HG02885 (cell line): ENCODE measurements around the gene NRG3.

Experiments used
- ATAC-seq: cut with Tn5 transposase; IDR thresholded peaks from one replicate; pipeline ENCODE4 v1.9.1; 2021; ENCODE audit warnings: mild to moderate bottlenecking; ENCODE audit not compliant: unreplicated experiment, poor library complexity

The NRG3 gene

DNA sequence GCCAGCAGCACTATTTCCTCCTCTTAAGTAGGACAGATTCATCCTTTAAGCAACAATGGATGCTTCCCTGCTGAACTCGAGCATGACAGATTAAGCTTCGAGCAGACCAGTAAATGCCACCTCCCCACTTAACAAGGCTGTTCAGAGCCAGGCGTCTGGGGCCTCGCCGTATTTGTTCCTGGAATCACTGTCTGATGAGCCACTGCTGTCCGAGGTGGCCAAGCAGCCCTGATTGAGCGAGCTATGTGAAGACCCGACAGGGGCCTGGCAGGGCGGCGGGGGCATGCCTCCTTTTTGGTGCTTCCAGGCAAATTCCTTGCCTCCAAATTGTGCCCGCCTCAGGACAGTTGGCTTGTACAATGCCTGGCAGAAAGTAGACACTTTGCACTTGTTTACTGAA, 862.6 kb downstream of the NRG3 start:
- no peak for ATAC-seq

DNA sequence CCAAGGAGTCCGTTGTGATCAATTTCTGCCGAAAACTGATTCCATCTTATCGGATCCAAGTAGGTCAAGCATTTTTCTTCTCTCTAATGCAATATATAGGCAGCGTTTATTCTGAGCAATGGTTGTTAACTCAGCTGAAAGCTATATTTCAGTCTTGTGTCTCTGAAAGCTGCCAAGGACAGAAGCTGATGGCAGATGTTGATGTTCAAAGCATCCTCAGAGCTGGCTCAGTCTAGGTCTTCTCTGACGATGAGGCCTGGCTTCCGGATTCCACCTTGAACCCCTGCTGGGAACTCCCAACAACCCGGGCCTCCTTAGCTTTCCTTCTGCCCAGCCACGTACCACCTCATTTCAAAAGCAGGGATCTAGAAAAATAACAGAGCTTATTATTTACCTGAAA, 863.6 kb downstream of the NRG3 start:
- no peak for ATAC-seq

GRCh38 chr10:82742478-82742877, 867.5 kb downstream of the NRG3 start:
- no peak for ATAC-seq

DNA sequence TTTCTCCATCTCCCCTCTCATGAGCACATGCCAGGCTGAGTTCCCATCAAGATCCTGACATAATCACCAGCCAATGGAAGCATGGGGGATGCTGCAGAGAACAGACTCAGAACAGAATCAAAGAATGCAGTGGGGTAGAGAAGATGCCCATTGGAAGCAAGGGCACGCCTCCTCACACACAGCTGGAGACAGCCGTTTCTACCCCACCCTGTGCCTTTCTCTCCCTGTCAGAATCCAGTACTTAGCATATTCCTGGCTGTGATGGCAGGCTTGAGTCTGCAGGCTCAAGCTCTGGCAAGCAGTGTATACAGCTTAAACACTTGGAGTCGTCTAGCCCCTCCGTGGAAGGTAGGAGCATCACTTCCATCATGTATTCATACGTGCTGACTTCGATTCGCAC, 867.9 kb downstream of the NRG3 start:
- no peak for ATAC-seq

DNA sequence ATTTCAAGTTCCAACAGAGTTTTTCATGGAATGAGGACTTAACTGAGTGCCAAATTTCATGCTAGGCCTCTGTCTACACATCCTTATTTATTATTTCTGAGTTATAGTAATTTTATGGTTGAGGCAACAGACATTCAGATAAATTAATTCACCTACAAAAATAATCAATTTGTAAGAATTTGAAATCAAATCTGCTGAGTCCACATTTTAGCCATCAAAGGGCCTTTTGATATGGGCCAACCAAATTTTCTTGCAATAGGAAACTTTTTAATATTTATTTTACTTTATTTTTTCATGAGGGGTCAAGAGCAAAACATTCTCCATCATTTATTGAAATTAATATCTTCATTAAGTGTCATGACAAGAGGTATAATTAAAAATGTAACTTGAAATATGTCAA, 875.5 kb downstream of the NRG3 start:
- ATAC-seq, result no peak

GRCh38 chr10:82757397-82757796, 882.4 kb downstream of the NRG3 start:
- ATAC-seq, result no peak

GRCh38 chr10:82757901-82758300, 882.9 kb downstream of the NRG3 start:
- ATAC-seq, result no peak

DNA sequence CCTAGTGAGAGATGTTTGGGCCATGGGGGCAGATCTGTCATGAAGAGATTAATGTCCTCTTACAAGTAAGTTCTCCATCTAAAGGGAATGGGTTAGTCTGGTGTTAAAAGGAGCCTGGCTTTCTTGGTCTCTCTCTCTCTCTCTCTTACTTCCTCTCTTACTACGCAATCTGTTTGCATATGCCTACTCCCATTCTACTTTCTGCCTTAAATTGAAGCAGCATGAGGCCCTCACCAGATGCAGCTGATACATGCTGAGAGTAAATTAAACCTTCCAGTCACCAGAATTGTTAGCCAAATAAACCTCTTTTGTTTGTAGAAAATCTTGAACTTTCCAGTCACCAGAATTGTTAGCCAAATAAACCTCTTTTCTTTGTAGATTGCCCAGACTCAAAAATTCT, 884.1 kb downstream of the NRG3 start:
- ATAC-seq, result no peak

DNA sequence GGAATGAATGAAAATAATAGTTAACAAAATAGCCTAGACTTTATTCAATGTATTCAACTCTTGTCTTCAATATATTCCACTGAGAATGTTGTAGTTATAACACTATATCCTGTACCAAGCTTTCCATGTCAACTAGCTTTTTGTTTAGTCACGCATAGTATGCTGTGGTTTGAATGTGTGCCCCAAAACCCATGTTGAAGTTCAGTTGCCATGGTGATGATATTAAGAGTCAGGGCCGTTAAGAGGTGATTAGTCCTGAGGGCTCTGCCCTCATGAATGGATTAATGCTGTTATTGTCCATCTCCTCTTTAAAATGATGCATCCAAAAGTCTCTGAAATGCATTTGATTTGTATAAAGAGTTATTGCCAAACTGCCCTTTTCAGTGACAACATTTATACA, 887.6 kb downstream of the NRG3 start:
- no peak for ATAC-seq

DNA sequence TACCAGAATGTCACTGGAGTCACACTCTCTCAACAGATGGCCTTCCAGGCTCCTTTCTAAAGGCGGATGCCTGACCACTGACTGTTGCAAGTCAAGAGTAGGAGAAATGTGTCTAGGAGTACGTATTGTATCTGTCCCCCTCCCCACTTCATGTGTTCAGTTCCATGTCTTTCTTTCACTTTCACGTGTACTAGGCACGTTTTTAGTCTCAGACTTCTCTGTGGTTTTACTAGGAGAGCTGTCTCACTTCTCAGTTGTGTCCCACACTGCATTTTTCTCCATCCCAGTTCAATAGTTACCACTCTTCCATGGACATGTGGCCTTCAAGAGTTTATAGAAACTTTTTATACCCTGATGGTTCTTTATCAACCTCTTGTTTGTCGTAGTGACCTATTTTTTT, 893.0 kb downstream of the NRG3 start:
- no peak for ATAC-seq

DNA sequence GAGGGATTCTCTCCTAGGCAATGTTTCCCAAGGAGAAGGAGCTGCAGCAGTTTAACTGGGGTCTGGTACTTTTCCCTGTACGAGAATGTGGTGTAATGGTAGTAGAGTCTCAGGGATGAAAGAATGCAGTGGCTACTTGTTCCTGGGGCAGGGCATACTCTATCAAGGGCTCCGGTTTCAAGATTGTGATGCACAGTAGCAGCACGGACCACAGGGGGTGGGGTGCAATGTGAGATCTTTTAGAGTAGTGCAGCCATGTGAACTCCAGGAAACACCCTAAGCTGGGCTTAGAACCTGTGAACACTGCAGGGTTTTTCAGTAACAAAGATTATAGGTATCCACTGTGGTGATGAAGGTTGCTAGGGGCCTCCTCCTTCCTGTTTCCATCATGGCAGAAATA, 903.9 kb downstream of the NRG3 start:
- ATAC-seq, result no peak

DNA sequence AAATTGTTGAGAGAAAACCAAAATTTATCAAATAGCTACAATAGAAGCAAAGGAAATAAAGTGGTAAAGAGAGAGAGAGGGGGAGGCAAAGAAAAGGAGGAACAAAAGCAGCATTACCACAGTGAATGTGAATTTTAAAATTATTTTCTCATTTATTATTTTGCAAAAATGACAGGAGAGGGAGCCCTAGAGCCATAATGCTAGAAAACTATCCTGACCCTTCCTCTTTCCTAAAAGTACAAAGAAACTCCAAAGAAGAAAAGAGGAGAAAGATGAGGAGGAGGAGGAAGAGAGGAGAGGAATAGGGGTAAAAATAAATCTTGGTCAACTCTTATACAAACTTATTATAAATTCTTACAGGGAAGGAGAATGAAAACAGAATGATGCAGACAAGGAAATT, 921.5 kb downstream of the NRG3 start:
- ATAC-seq, result no peak

DNA sequence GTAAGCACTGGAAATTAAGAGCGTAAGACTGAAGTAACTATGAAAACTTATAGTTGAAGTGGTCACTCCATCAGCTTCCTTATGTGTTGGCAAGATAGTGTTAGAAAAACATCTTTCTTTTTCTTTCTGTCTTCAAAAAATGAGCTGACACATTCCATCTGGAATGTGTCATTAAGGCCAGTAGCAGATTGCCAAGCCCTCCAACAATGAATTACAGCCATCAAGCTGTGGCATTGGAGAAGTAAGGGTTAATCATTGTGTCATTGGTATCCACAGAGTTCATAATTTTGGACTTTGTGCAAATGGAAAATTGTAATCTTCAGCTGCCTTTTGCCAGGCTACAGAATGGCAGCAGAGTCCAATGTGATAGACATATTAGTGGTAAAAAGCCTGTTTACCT, 926.3 kb downstream of the NRG3 start:
- ATAC-seq, result no peak

- ATAC-seq, result no peak
Measured at GRCh38 chr10:82811621-82812020, 936.6 kb downstream of the NRG3 start.

- ATAC-seq, result no peak
Measured at GRCh38 chr10:82813856-82814255, 938.9 kb downstream of the NRG3 start.

DNA sequence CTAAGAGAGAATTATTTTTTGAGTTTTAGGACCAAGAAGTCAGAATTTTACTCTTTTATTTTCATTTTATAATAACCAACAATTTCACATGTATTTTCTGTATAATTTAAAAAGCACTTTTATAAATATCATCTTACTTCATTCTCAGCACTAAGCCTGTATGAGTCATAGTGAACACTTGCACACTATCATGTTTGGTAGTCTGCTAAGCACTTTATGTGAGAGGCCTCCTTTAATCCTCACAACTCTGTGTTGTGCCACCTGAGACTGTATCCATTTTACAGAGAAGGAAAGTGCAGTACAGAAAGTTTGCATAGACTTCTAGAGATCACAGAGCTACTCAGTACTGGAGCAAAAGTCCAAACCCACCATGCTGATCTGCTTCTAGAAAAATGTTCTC, 939.6 kb downstream of the NRG3 start:
- ATAC-seq, result no peak

GRCh38 chr10:82815680-82816079, 940.7 kb downstream of the NRG3 start:
- ATAC-seq, result no peak

DNA sequence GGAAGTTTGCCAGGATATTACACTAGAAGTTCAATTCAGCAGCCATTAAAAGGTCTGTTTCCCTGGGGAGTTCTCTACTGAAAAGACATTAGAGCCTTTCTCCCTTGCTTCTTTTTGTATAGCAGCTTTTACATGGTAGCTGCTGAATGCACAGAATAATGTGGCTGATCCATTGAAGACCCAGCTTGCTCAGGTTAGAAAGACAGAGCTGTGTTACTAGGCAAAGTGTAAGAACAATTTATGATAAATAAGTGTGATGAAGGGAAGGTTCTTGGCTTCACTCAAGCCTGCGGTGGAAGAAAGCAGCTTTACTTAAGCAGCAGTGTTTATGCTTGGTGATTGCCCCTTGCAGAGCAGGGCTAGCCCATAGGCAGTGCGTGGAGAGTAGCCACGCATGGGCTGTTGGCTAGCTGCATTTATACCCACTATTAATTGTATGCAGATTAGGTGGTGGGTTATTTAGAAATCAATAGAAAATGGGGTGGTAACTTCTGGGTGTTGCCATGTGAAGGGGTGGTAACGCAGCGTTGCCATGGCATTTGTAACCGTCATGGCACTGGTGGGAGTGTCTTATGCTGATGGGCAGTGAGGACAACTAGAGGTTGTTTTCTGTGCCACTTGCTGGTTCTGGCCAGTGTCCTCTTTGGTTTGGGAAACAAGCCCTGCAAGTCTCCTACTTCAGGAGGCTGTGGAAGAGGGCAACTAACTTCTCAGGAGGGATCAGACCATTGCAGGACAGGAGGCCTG, 942.9 kb downstream of the NRG3 start:
- ATAC-seq, result no peak

GRCh38 chr10:82821043-82821442, 946.0 kb downstream of the NRG3 start:
- no peak for ATAC-seq

- no peak for ATAC-seq
Measured at GRCh38 chr10:82826132-82826531, 951.1 kb downstream of the NRG3 start.

DNA sequence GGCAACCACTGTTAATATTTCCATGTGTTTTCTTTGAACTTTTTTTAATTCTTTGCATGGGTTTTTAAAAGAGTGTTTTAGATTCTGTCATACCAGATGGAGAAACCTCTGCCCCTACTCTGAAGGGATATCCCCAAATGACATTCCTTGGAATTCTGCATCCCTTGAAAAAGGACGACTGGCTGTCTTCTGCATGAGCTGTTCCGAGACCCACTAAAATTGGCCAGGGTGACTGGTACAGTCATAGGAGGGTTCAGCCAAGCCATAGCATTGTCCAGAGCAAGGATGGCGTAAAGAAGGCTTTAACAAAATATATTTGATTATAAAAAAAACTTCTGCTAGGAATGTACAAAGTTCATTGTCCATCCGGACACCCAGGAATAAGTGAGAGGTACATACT, 952.9 kb downstream of the NRG3 start:
- no peak for ATAC-seq

GRCh38 chr10:82847242-82847641, 972.2 kb downstream of the NRG3 start:
- ATAC-seq, result no peak

DNA sequence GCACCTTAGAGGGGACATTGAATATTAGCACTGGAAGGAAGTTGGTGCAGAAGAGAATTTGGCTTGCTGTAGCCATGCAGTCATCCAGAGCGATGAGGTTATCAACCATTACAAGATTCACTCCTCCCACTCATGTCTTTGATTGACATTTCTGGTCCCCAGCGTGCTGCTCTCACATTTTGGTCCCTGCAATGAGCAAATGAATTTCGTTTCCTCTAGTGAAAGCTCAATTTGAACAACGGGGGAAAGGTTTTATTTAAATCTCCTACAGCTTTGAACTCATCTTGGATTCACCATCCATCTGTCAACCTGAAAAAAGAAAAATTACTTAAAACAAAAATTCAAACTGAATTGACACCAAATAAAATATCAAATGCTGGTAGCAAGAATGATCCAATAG, 975.2 kb downstream of the NRG3 start:
- ATAC-seq, result no peak
